ENCODE data around the gene LECT2.

LECT2 gene

GRCh38 chr5:135920199-135920598 lies 34.6 kb downstream of the LECT2 start:
- no peak overlapping the region for H3K27ac ChIP-seq
- TF ChIP-seq CTCF (IDR thresholded peaks at IDR 0.05) (no peak), ZFX (IDR thresholded peaks at IDR 0.05; ENCODE audit: borderline replicate concordance) (no peak)

DNA sequence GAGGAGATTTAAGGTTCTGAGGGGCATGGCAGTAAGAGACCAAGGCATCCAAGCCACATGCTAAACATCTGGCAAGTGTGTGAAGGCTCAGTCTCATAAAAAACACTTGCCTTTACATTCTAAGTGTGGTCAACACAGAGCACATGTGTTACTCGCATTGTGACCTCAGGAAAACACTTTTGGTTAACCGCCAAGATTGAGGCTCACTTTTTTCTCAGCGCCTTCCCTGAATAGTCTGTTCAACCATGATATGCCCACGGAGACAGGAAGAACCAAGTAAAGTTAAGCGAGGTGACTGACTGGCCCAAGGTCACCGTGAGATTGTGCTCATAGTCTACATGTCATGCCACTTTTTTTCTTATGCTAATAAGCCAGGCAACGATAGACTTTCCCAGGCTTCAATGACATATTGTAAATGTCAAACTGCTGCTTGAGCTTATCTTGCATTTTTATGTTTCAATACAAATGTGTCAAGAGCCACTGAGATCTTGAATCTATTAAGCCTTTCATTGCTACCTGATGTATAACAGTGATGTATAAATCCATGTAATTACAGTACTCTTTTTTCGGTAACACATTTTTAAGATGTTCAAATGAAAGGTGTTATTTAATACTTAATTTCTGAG lies 38.0 kb downstream of the LECT2 start:
- H3K27ac ChIP-seq: no peak overlapping the region
- no peak for TF ChIP-seq ZFX (IDR thresholded peaks at IDR 0.05; ENCODE audit: borderline replicate concordance)
- TF ChIP-seq CTCF (IDR thresholded peaks at IDR 0.05): no peak

- no peak for TF ChIP-seq ZFX (IDR thresholded peaks at IDR 0.05; ENCODE audit: borderline replicate concordance)
- no peak for TF ChIP-seq CTCF (IDR thresholded peaks at IDR 0.05)
- no peak overlapping the region for H3K27ac ChIP-seq
These were observed 39.2 kb downstream of the LECT2 start for GRCh38 chr5:135915466-135916001.

GRCh38 chr5:135913713-135914626 lies 40.8 kb downstream of the LECT2 start:
- TF ChIP-seq ZFX (IDR thresholded peaks at IDR 0.05; ENCODE audit: borderline replicate concordance) (no peak), CTCF (IDR thresholded peaks at IDR 0.05) (no peak)
- no peak overlapping the region for H3K27ac ChIP-seq

DNA sequence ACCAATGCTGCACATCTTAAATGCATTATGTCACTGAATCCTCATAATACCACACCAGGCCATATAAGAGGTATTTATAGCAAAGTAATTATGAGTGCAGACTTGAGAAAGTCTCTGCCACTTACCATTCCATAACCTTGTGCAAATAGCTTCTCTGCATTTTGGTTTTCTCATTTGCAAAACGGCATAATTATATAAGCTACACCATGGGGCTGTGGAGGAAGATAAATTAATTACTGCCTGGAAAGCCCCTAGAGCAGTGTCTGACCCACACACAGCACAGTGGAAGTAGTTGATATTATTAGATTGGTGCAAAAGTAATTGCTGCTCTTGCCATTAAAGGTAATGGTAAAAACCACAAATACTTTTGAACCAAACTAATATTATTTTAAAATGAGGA lies 49.6 kb downstream of the LECT2 start:
- TF ChIP-seq ZFX (IDR thresholded peaks at IDR 0.05; ENCODE audit: borderline replicate concordance) (no peak), CTCF (IDR thresholded peaks at IDR 0.05) (no peak)
- no peak overlapping the region for H3K27ac ChIP-seq

DNA sequence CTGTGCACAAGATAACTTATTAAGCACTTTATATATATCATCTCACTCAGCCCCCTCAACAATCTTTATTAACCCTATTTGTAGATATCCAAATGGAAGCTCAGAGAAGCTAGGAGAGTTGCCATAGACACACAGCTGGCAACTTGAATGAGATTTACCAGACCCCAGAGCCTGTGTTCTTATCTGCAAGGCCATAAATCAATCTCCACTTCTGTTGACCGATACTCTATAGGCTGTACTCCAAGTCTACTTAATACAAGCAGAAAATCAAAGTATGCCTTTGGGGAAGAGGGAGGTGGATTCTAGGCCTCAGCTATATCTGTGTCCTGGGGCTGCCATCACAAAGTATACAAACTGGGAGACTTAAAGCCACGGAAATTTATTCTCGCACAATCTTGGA lies 53.1 kb downstream of the LECT2 start:
- H3K27ac ChIP-seq: no peak overlapping the region
- no peak for TF ChIP-seq ZFX (IDR thresholded peaks at IDR 0.05; ENCODE audit: borderline replicate concordance)
- no peak for TF ChIP-seq CTCF (IDR thresholded peaks at IDR 0.05)

DNA sequence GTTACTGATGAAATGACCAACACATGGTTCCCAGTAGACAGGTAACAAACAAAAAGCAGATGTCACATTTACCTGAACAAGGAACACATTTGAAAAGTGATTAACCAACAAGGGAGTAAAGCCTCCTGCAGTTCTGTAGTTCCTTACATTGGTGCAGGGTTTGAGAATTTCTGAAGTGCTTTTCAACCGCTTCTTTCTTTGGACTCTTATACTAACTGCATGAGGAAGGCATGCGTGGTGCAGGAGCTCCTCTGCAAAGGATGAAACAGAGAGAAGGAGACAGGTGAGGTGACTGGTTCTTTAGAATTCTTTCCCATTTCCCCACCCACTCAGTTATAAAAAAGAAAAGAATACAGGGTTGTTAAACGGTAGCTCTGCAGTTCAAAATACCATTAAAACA lies 54.5 kb downstream of the LECT2 start:
- H3K27ac ChIP-seq: no peak overlapping the region
- TF ChIP-seq ZFX (IDR thresholded peaks at IDR 0.05; ENCODE audit: borderline replicate concordance) (no peak), CTCF (IDR thresholded peaks at IDR 0.05) (no peak)

All from 22Rv1 (cell line).